GM19397 (cell line): Measurements from ENCODE around the gene TMEM86B.
"Not testable (repeated sequence)": the region's sequence is repeated elsewhere in the genome, so short reads cannot be mapped to it uniquely, and the experiment has no call there.

Experiments
- ATAC-seq: cut with Tn5 transposase; IDR thresholded peaks from one replicate; pipeline ENCODE4 v1.9.1; 2021; ENCODE audit warnings: mild to moderate bottlenecking, moderate library complexity; ENCODE audit not compliant: unreplicated experiment

Gene TMEM86B

GRCh38 chr19:55223291-55224037 lies 5.1 kb downstream of the TMEM86B start:
- ATAC-seq = no peak

GRCh38 chr19:55220525-55220924 lies 8.0 kb downstream of the TMEM86B start:
- no peak for ATAC-seq

- no peak for ATAC-seq
Measured at GRCh38 chr19:55216461-55217198, 11.9 kb downstream of the TMEM86B start.

GRCh38 chr19:55213547-55213946 lies 15.0 kb downstream of the TMEM86B start:
- ATAC-seq = no peak

- ATAC-seq = no peak
Measured at GRCh38 chr19:55212447-55212846, 16.1 kb downstream of the TMEM86B start.

- ATAC-seq = no peak
Measured at GRCh38 chr19:55209693-55210472, 18.7 kb downstream of the TMEM86B start.

- ATAC-seq = no peak
Measured at GRCh38 chr19:55208880-55209692, 19.5 kb downstream of the TMEM86B start, which contains the start of gene PTPRH. TSS of gene PTPRH (minus strand) at chr19:55209501. CDS start at chr19:55209433, 68 bp downstream.

- no peak for ATAC-seq
Measured at GRCh38 chr19:55206664-55207500, 21.7 kb downstream of the TMEM86B start.

- not testable (repeated sequence) for ATAC-seq
Measured at GRCh38 chr19:55202199-55202598, 26.4 kb downstream of the TMEM86B start.

GRCh38 chr19:55199620-55200204 lies 28.9 kb downstream of the TMEM86B start:
- no peak for ATAC-seq

- no peak for ATAC-seq
Measured at GRCh38 chr19:55198651-55199050, 29.9 kb downstream of the TMEM86B start.

- no peak for ATAC-seq
Measured at GRCh38 chr19:55197528-55197927, 31.0 kb downstream of the TMEM86B start.

GRCh38 chr19:55196803-55197202 lies 31.8 kb downstream of the TMEM86B start:
- no peak for ATAC-seq

GRCh38 chr19:55193481-55193880 lies 35.1 kb downstream of the TMEM86B start:
- no peak for ATAC-seq

GRCh38 chr19:55189403-55189835 lies 39.1 kb downstream of the TMEM86B start:
- no peak for ATAC-seq

GRCh38 chr19:55188625-55189024 lies 39.9 kb downstream of the TMEM86B start:
- no peak for ATAC-seq

- no peak for ATAC-seq
Measured at GRCh38 chr19:55186080-55186479, 42.5 kb downstream of the TMEM86B start.

- no peak for ATAC-seq
Measured at GRCh38 chr19:55181740-55182139, 46.8 kb downstream of the TMEM86B start.
